Measurements from ENCODE around the gene NT5DC3. TPM values are rescaled to one million over a fixed set of nuclear protein-coding genes. Genes with fewer than 3 reads are reported as not detected.

Gene NT5DC3
- total and polyA plus RNA-seq, 2 donors (not counting 3 experiments of a cell fraction or from before 2014, with no cell fraction given) = 1.5 to 6.7 TPM

GRCh38 chr12:103875666-103876065 lies 34.6 kb upstream of the NT5DC3 start:
- H4K20me1 ChIP-seq (replicated peaks; ENCODE audit: control insufficient read depth, extremely low read depth, insufficient read depth, low read length) = no peaks in the 10 kb centered on the region
- BruUV-seq (replicated peaks) = no TSS peak
- FAIRE-seq = no peak
- H3K4me3 ChIP-seq (replicated peaks in 1 of 3; ENCODE audit: insufficient read depth in 1 of 3, low read depth in 1 of 3, low read length in 3 of 3) = no peak overlapping the region
- CTCF ChIA-PET = no interaction called here
- intact Hi-C loops (cut with micrococcal nuclease) (no loop called here), dilution Hi-C loops (cut with MboI; ENCODE audit: extremely low pct_ligation_motif_present, low sequenced_read_pairs) (no loop called here)
- peaks cover 6% of the 10 kb centered on the region for H3K4me1 ChIP-seq (ENCODE audit: control insufficient read depth, extremely low read depth, insufficient read depth, low read length)
- TF ChIP-seq MYC (IDR thresholded peaks at IDR 0.05; ENCODE audit: low read depth, low read length) (no peak), CTCF (IDR thresholded peaks at IDR 0.05; ENCODE audit: extremely low read depth in 1 of 2, insufficient read depth in 1 of 2, low read depth in 1 of 2, low read length in 2 of 2) (no peak), GATA2 (IDR thresholded peaks at IDR 0.05; ENCODE audit: insufficient read depth, insufficient read length, low read depth, low read length) (no peak), POLR2A (IDR thresholded peaks at IDR 0.05; ENCODE audit: low read depth, low read length) (no peak)
- H3K9me3 ChIP-seq (replicated peaks; ENCODE audit: control insufficient read depth, insufficient read depth, low read length) = no peaks in the 10 kb centered on the region
- DNase-seq (ENCODE audit: low read depth, low spot score) = no peak
- peaks cover 0 to 3% of the 10 kb centered on the region in 2 experiments for H3K27me3 ChIP-seq (ENCODE audit: control insufficient read depth in 2 of 2, insufficient read depth in 2 of 2, low read length in 2 of 2)
- no peak overlapping the region for H3K4me2 ChIP-seq (ENCODE audit: insufficient read depth, low read length)
- no peaks in the 10 kb centered on the region for H3K79me2 ChIP-seq (ENCODE audit: control insufficient read depth, insufficient read depth, low read length)
- POLR2A ChIA-PET = no interaction called here
- H3K9ac ChIP-seq (replicated peaks; ENCODE audit: extremely low read depth, insufficient read depth, low read length) = no peak overlapping the region
- no peak overlapping the region for H2AFZ ChIP-seq (ENCODE audit: low read depth, low read length)
- H3K36me3 ChIP-seq (ENCODE audit: control insufficient read depth in 2 of 2, extremely low read depth in 1 of 2, insufficient read depth in 2 of 2, low read length in 2 of 2) = no peaks in the 10 kb centered on the region
- no peak overlapping the region for H3K27ac ChIP-seq (ENCODE audit: insufficient read depth, low read depth, low read length)
- no peaks in the 10 kb centered on the region for H3K9me1 ChIP-seq (replicated peaks; ENCODE audit: control insufficient read depth, extremely low read depth, insufficient read depth, low read length)

- no peak overlapping the region for H2AFZ ChIP-seq (ENCODE audit: low read depth, low read length)
- H3K4me1 ChIP-seq (ENCODE audit: control insufficient read depth, extremely low read depth, insufficient read depth, low read length) = no peaks in the 10 kb centered on the region
- no peak overlapping the region for H3K9ac ChIP-seq (replicated peaks; ENCODE audit: extremely low read depth, insufficient read depth, low read length)
- no peaks in the 10 kb centered on the region for H3K9me3 ChIP-seq (replicated peaks; ENCODE audit: control insufficient read depth, insufficient read depth, low read length)
- FAIRE-seq = no peak
- dilution Hi-C loops (cut with MboI; ENCODE audit: extremely low pct_ligation_motif_present, low sequenced_read_pairs) = no loop called here
- POLR2A ChIA-PET = no interaction called here
- no peak overlapping the region for H3K4me3 ChIP-seq (replicated peaks in 1 of 3; ENCODE audit: insufficient read depth in 1 of 3, low read depth in 1 of 3, low read length in 3 of 3)
- H3K27me3 ChIP-seq (ENCODE audit: control insufficient read depth in 2 of 2, insufficient read depth in 2 of 2, low read length in 2 of 2) = peaks cover 0 to 3% of the 10 kb centered on the region in 2 experiments
- H3K4me2 ChIP-seq (ENCODE audit: insufficient read depth, low read length) = no peak overlapping the region
- intact Hi-C loops (cut with micrococcal nuclease) = no loop called here
- H3K79me2 ChIP-seq (ENCODE audit: control insufficient read depth, insufficient read depth, low read length) = no peaks in the 10 kb centered on the region
- no TSS peak for BruUV-seq (replicated peaks)
- no peaks in the 10 kb centered on the region for H3K36me3 ChIP-seq (ENCODE audit: control insufficient read depth in 2 of 2, extremely low read depth in 1 of 2, insufficient read depth in 2 of 2, low read length in 2 of 2)
- no peak for DNase-seq (ENCODE audit: low read depth, low spot score)
- CTCF ChIA-PET = interaction anchor here (1.1 to 5.3 kb wide), 3 partner anchors 16 to 165 kb away, joined by 3 to 165 read pairs (median 3); no protein-coding TSS in a partner anchor
- H3K9me1 ChIP-seq (replicated peaks; ENCODE audit: control insufficient read depth, extremely low read depth, insufficient read depth, low read length) = no peaks in the 10 kb centered on the region
- H4K20me1 ChIP-seq (replicated peaks; ENCODE audit: control insufficient read depth, extremely low read depth, insufficient read depth, low read length) = no peaks in the 10 kb centered on the region
- no peak overlapping the region for H3K27ac ChIP-seq (ENCODE audit: insufficient read depth, low read depth, low read length)
- no peak for TF ChIP-seq GATA2 (IDR thresholded peaks at IDR 0.05; ENCODE audit: insufficient read depth, insufficient read length, low read depth, low read length)
- TF ChIP-seq POLR2A (IDR thresholded peaks at IDR 0.05; ENCODE audit: low read depth, low read length) = no peak
- TF ChIP-seq MAX (IDR thresholded peaks at IDR 0.05; ENCODE audit: insufficient read depth, insufficient read length) = no peak
- TF ChIP-seq CTCF (IDR thresholded peaks at IDR 0.05; ENCODE audit: extremely low read depth in 1 of 2, insufficient read depth in 1 of 2, low read depth in 1 of 2, low read length in 2 of 2) = no peak
- TF ChIP-seq FOS (IDR thresholded peaks at IDR 0.05; ENCODE audit: borderline replicate concordance, insufficient read depth, low read length) = no peak
- TF ChIP-seq EZH2 (IDR thresholded peaks at IDR 0.05; ENCODE audit: borderline replicate concordance, low read depth, low read length, severe bottlenecking) = no peak
- TF ChIP-seq MYC (IDR thresholded peaks at IDR 0.05; ENCODE audit: low read depth, low read length) = no peak
- no peak for TF ChIP-seq POLR2AphosphoS5 (IDR thresholded peaks at IDR 0.05; ENCODE audit: insufficient read depth, low read depth, low read length)
- no peak for TF ChIP-seq JUN (IDR thresholded peaks at IDR 0.05; ENCODE audit: borderline replicate concordance, insufficient read depth, insufficient read length, low read depth)
These were observed 27.2 kb upstream of the NT5DC3 start for GRCh38 chr12:103868215-103868614.

Data from endothelial cell of umbilical vein (primary cell).